HG02870 (cell line): ENCODE measurements around the gene ITGA4.

Source experiments
- ATAC-seq: cut with Tn5 transposase; IDR thresholded peaks from one replicate; pipeline ENCODE4 v1.9.1; 2021; ENCODE audit warnings: mild to moderate bottlenecking, moderate library complexity; ENCODE audit not compliant: unreplicated experiment

The ITGA4 gene

DNA sequence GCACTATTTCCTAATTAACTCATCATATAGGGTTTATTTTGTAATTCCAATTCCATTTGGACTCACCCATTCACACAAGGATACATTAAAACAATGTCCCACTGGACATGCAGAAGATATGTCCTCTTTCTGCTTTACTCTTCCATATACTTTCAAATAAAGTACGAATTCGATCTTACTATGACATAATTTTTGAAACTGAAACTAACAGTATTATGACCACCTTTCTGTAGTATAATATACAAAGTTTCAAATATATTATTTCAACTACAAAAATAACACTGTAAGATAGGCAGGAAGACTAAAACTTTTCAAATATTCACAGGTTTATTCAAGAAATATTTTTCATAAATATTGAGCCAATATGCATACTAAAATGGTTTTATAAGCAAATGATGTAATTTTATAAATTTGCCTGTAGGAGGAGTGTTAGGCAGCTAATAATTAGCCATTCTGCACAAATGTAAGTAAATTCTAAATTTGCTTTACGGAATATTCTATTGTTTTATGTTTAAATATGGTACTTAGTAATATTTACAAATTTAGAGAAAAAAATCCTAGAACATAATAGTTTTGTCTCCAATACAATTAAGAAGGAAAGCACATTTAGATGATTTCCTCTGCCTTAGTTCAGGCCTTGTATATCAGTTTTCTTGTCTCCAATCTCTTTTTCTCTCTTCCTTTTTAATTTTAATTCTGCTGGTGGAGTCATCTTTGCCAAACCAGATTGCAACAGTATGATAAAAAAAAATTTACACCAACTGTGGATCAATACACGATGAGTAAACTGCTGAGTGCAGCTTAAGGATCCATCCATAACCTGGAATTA, 113.9 kb downstream of the ITGA4 start:
- ATAC-seq = no peak

DNA sequence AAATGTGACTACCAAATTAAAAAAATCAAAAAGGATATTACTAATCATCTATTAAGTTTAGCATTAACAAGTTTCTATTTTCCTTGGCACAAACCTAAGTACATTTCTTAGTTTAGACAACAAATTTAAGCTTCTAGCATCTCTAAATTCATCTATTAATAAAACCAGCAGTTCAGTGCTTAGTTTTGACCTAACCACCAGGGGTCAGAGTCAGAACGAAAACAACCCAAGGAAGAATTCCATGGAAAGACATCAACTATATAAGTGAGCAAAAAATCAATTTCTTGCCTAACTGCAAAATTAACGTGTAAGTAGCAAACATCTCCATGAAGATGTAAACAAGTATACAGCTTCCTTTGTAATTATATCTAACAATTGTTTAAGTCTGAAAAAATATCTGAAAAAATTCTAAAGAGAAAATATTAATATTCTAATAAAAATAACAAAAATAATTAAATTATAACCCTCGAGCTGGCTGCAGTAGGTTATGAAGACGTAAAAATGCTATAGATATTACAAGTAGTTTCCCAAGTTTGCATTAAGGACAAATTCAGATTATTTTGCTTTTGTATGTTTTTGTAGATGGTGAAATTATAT, 116.1 kb downstream of the ITGA4 start:
- no peak for ATAC-seq

DNA sequence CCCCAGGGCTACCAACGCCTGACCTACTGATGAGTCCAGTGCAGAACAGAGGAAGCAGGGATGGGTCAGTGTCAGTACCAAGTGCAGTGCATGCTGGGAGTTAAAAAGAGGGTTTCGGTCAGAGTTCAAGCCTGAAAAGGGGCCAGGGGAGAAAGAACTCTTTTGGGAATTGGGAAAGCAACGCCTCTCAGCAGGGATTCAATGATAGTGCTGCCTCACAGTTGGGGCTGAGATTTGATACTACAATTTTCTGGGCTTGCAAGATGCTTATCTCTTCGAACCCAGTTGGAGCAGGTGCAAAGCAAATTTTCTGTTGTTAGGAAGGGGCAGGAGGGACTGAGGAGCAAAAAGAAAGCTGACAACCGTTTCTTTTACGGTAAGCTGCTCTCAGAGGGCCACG, 117.1 kb downstream of the ITGA4 start:
- ATAC-seq = no peak

DNA sequence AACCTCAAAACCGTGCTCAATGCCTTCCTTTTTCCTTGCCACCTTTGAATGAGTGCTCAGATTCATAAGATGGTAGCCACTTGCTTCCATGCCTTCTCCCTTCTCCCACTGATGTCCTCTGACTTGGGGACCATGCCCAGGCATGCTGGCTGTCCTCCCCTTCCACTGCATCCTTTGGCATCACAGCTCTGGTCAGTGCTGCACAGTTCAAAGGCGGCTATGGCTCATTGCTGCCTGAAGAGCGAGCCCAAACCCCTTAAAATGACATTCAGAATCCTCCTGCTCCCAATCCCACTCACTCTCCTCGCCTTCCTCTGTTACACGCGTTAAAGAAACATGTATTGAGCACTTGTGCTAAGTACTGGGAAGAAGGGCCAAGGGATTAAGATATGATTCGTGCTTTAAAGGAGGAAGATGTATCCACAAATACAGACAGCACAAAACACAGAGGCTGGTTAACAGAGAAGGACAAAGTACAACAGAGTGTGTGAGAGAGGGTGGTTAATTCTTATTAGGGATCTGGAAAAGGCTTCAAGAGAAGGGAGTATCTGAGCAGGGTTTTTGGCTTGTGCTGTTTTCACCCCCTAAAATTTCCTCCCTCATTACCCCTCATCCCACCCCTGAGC, 118.0 kb downstream of the ITGA4 start:
- ATAC-seq = no peak

DNA sequence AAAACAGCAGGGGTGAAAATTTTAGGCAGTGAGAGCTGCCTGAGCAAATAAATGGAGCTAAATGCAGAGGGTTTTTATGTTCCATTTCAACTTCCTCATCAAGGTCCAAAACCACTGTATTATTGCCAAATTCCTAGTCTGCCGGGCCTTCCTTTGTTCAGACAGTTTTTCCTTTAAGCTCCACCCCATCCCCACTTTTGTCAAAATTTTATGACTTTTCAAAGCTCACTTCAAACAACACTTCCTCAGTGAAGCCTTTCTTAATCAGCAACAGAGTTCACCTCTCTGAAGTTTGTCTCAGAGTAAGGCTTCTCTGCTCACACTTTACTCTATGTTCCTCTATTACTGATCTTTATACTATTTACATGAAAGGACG, 118.5 kb downstream of the ITGA4 start:
- ATAC-seq = no peak

DNA sequence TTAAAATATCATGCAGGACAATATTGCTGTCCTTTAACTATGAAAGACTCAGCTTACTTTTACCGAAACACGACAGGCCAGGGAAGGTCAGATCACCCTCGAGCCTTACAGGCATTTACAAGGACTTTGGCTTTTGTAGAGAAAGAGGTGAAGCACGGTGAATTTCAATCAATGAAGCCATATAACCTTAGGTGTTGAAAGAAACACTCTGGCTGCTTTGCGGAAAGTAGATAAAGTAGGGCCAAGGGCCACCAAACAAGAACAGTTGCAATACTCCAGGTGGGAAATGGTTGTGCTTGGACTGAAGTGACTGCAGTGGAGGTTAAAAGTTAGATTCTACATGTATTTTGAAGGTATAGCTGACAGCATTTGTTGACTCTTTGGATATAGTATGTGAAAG, 119.2 kb downstream of the ITGA4 start:
- ATAC-seq = no peak

DNA sequence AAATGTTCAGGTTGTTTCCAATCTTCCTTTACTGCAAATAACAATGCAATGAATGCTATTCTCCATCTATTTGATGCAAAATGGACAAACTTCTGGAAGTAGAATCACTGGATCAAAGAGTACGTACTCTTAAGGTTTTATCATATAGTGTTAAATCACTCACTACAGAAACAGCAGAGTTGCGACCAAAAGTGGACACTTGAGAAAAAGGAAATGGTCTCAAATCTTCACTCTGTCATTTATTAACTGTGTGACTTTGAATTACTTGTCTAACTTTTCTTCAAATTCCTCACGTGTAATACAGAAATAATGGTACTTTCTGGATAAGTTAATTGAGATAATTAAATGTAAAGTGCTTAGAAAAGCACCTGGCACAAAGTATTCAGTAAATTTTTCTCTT, 121.6 kb downstream of the ITGA4 start:
- no peak for ATAC-seq

DNA sequence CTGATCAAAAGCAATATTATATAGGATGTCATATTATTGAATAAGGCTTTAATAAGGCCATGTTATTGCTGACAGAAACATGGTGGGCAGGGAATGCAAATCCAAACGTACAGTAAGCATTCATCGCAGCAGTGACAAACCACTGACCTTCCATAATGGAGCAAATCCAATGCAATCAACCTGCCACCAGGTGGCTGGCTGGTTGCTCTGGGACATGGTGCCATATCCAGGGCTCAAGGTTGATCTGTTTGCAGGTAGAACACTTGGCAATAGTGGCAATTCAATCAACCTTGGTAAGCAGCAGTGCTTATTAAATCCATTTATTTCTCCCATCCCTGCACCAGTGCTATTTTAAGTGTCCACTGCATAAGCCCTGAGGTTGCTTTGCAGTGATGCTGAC, 124.3 kb downstream of the ITGA4 start:
- ATAC-seq = no peak

DNA sequence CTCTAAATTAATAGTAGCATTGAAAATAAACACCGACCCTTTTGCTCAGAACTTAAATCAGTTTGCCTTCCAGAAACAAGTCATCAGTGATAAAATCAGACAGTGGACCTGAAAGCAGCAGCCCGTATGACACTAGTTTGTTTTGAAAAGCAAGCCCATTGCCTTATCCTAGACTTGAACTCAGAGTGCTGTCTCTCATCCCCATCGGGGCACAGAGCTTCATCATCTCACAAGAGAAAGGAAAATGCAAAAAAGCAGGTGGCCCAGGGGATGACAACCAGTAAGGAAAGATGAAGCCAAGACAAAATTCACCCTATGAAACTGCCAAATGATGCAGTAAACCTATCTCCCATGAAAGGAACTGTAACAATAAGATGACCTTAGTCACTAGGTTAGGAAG, 128.5 kb downstream of the ITGA4 start:
- no peak for ATAC-seq
